K562 (cell line): ENCODE results near the gene LYST. TPM values are rescaled to one million over a fixed set of nuclear protein-coding genes. Genes with fewer than 3 reads are reported as not detected.

ENCODE experiments used
- ATAC-seq: fragments of 200-7000 bp; cut with Tn5 transposase; 3 replicates; pipeline ENCODE4 v1.9.1; 2020; ENCODE audit warnings: moderate library complexity
- BruUV-seq: library from RNA; stranded (reverse); fragments of 400-500 nt; replicated peaks from 2 replicates; lab custom pipeline; 2021; lab: Mats Ljungman, UMichigan
- CTCF ChIA-PET: fragments of 300-600 bp; formaldehyde crosslinking; extraction: SDS; loops from one replicate; lab custom pipeline; 2021; ENCODE audit warnings: low intra/inter-chr PET ratio; lab: Yijun Ruan, JAX
- POLR2A ChIA-PET: fragments of 300-600, 350-650 bp; sonication (Branson Sonifier 250); formaldehyde crosslinking; extraction: SDS; loops from one replicate; lab custom pipeline; 2021; ENCODE audit warnings: antibody characterized with exemption, inconsistent platforms; lab: Yijun Ruan, JAX
- DNase-seq, 4 experiments: peaks; one replicate each; pipeline versions ENCODE4 v3.0.0 to v3.0.0-alpha.2; 2011 to 2018; ENCODE audit warnings: low spot score in 3 of 4, mixed read lengths in 3 of 4; ENCODE audit errors: extremely low read depth in 1 of 4
- FAIRE-seq: peaks from 2 replicates; lab custom pipeline; 2011; peaks lifted over from hg19 to GRCh38; lab: Jason Lieb, UNC
- H2AFZ ChIP-seq: 2 replicates; pipeline ENCODE4 v1.6.0; 2011; ENCODE audit warnings: low read depth, low read length, control low read depth, inconsistent platforms
- H3K27ac ChIP-seq: fragments of 200-600 bp; 3 replicates; pipeline ENCODE4 v1.8.0; 2011; ENCODE audit warnings: low read depth, mild to moderate bottlenecking, control low read depth, inconsistent platforms, low read length, moderate library complexity, mixed read lengths; ENCODE audit errors: extremely low read depth
- H3K27me3 ChIP-seq, 2 experiments: fragments of 300-600 bp in 1 of 2; 2 replicates in 1 of 2; 3 replicates in 1 of 2; pipeline versions ENCODE4 v1.6.0 to v1.8.0; 2011; ENCODE audit warnings: inconsistent platforms in 2 of 2, low read length in 2 of 2, mild to moderate bottlenecking in 1 of 2, mixed read lengths in 1 of 2, moderate library complexity in 1 of 2; ENCODE audit not compliant: control insufficient read depth in 2 of 2, insufficient read depth in 2 of 2
- H3K36me3 ChIP-seq: fragments of 300-600 bp; 3 replicates; pipeline ENCODE4 v1.8.0; 2011; ENCODE audit warnings: mild to moderate bottlenecking, low read length, inconsistent platforms; ENCODE audit not compliant: control insufficient read depth, insufficient read depth
- H3K4me1 ChIP-seq, 2 experiments: fragments of 200-600 bp in 1 of 2; replicated peaks in 1 of 2; 2 replicates in 1 of 2; 3 replicates in 1 of 2; pipeline versions ENCODE4 v1.5.1 to v1.8.0; 2011; ENCODE audit warnings: inconsistent platforms in 2 of 2, low read length in 2 of 2, mild to moderate bottlenecking in 1 of 2, mixed read lengths in 1 of 2, moderate library complexity in 1 of 2; ENCODE audit not compliant: control insufficient read depth in 2 of 2, insufficient read depth in 2 of 2
- H3K4me2 ChIP-seq: 2 replicates; pipeline ENCODE4 v1.6.1; 2011; ENCODE audit warnings: low read length, control low read depth, inconsistent platforms, mixed read lengths; ENCODE audit not compliant: insufficient read depth
- H3K4me3 ChIP-seq: fragments of 200-600 bp; sonication (generic), shearing (Covaris generic); 2 replicates; pipeline ENCODE4 v1.5.1; 2016; ENCODE audit warnings: control low read depth, inconsistent platforms
- H3K79me2 ChIP-seq: fragments of 200-600 bp; 3 replicates; pipeline ENCODE4 v1.8.0; 2011; ENCODE audit warnings: low read length, inconsistent platforms; ENCODE audit not compliant: control insufficient read depth, insufficient read depth
- H3K9ac ChIP-seq, 2 experiments: 2 replicates each; pipeline versions ENCODE4 v1.6.0 to v1.6.1; 2011; ENCODE audit warnings: low read depth in 2 of 2, low read length in 2 of 2, control low read depth in 1 of 2, inconsistent platforms in 1 of 2, mild to moderate bottlenecking in 1 of 2, mixed read lengths in 1 of 2; ENCODE audit not compliant: insufficient read depth in 1 of 2
- H3K9me1 ChIP-seq: one replicate; pipeline ENCODE4 v1.6.0; 2011; ENCODE audit warnings: inconsistent platforms, mild to moderate bottlenecking, low read length, moderate library complexity; ENCODE audit not compliant: control insufficient read depth, insufficient read depth
- H3K9me3 ChIP-seq: replicated peaks from 2 replicates; pipeline ENCODE4 v1.5.1; 2011; ENCODE audit warnings: low read depth, low read length, inconsistent platforms; ENCODE audit not compliant: control insufficient read depth, insufficient read depth
- H4K20me1 ChIP-seq: replicated peaks from 2 replicates; pipeline ENCODE4 v1.6.1; 2011; ENCODE audit warnings: low read length, inconsistent platforms, mixed read lengths; ENCODE audit not compliant: control insufficient read depth, insufficient read depth
- ATF7 ChIP-seq: fragments of 450-650 bp; IDR thresholded peaks from 2 replicates; pipeline ENCODE4 v1.7.1; 2014; ENCODE audit warnings: mild to moderate bottlenecking, moderate library complexity
- CAMTA2 ChIP-seq: fragments of 250-450 bp; sonication (Bioruptor Pico); conservative IDR thresholded peaks from 2 replicates; pipeline ENCODE4 v1.5.1; 2022
- CBX1 ChIP-seq: sonication (generic); IDR thresholded peaks from 2 replicates; pipeline ENCODE4 v1.6.1; 2016; ENCODE audit warnings: antibody characterized with exemption, low read depth, mild to moderate bottlenecking
- CTCFL ChIP-seq: IDR thresholded peaks from 2 replicates; pipeline ENCODE4 v1.6.1; 2011; ENCODE audit warnings: borderline replicate concordance, low read depth, mild to moderate bottlenecking, moderate library complexity, low read length; ENCODE audit not compliant: insufficient read depth, poor library complexity, severe bottlenecking
- DNMT1 ChIP-seq: fragments of 450-650 bp; IDR thresholded peaks from 2 replicates; pipeline ENCODE4 v1.6.1; 2016; ENCODE audit warnings: antibody characterized with exemption, mild to moderate bottlenecking
- ESRRB ChIP-seq: fragments of 250-450 bp; sonication (Bioruptor Pico); IDR thresholded peaks from 2 replicates; pipeline ENCODE4 v1.5.0; 2020; ENCODE audit warnings: mild to moderate bottlenecking, moderate library complexity, borderline replicate concordance
- FOXP1 ChIP-seq: sonication (generic); formaldehyde crosslinking; IDR thresholded peaks from 2 replicates; pipeline ENCODE4 v1.8.0; 2022; ENCODE audit warnings: mild to moderate bottlenecking, missing genetic modification reagents
- HNRNPL ChIP-seq: fragments of 200-400 bp; formaldehyde crosslinking; IDR thresholded peaks from 2 replicates; pipeline ENCODE4 v1.6.1; 2017; ENCODE audit warnings: low read depth, mild to moderate bottlenecking, low read length
- HOXB6 ChIP-seq: fragments of 250-450 bp; sonication (Bioruptor Pico); IDR thresholded peaks from 2 replicates; pipeline ENCODE4 v1.5.1; 2022; ENCODE audit warnings: mild to moderate bottlenecking, borderline replicate concordance
- NKRF ChIP-seq: fragments of 450-650 bp; IDR thresholded peaks from 2 replicates; pipeline ENCODE4 v1.6.1; 2016; ENCODE audit warnings: borderline replicate concordance
- RBM39 ChIP-seq: fragments of 200-400 bp; formaldehyde crosslinking; optimal IDR thresholded peaks from 2 replicates; pipeline ENCODE3; 2018; ENCODE audit warnings: low read depth, low read length
- SMAD2 ChIP-seq: fragments of 150-350 bp; IDR thresholded peaks from 2 replicates; pipeline ENCODE4 v1.6.1; 2014; ENCODE audit warnings: low read depth, mild to moderate bottlenecking, low read length
- ZNF174 ChIP-seq: fragments of 250-450 bp; sonication (Bioruptor Pico); IDR thresholded peaks from 2 replicates; pipeline ENCODE4 v1.4.0; 2020; ENCODE audit warnings: mild to moderate bottlenecking
- ZNF282 ChIP-seq: sonication (generic); formaldehyde crosslinking; IDR thresholded peaks from 2 replicates; pipeline ENCODE4 v1.8.1; 2023; ENCODE audit warnings: missing genetic modification reagents
- ZNF408 ChIP-seq: fragments of 250-450 bp; sonication (Bioruptor Pico); IDR thresholded peaks from 2 replicates; pipeline ENCODE4 v1.4.0; 2020; ENCODE audit warnings: low read depth, mild to moderate bottlenecking, moderate library complexity
- ZNF436 ChIP-seq: fragments of 250-450, 450-650 bp; sonication (Bioruptor Pico); formaldehyde crosslinking; IDR thresholded peaks from 2 replicates; pipeline ENCODE4 v1.7.0; 2020; ENCODE audit warnings: mild to moderate bottlenecking
- ZNF449 ChIP-seq: fragments of 250-450 bp; sonication (Bioruptor Pico); IDR thresholded peaks from 2 replicates; pipeline ENCODE4 v1.8.0; 2022; ENCODE audit warnings: moderate library complexity, mild to moderate bottlenecking, inconsistent platforms
- WGBS: fragments of 100-300 bp; shearing (Covaris generic); methylation state at CpG from one replicate; pipeline ENCODE4 v1.1.6; 2016; ENCODE audit warnings: low coverage, mixed read lengths; ENCODE audit not compliant: insufficient coverage; ENCODE audit errors: missing lambda C conversion rate; 5-methylcytosine and 5-hydroxymethylcytosine counted together
- in situ Hi-C: fragments of 300-500 bp; cut with MboI; formaldehyde crosslinking; loops from 4 replicates; pipeline ENCODE4 v1.15.0; 2018; ENCODE audit warnings: inconsistent platforms, mixed read lengths
- intact Hi-C: fragments of 100-400 bp; cut with micrococcal nuclease; formaldehyde crosslinking; loops from 2 replicates; pipeline ENCODE4 v1.14.2; 2022
- polyA plus RNA-seq, 8 experiments: library from polyadenylated mRNA; depleted of rRNA in 4 of 8; stranded (reverse) in 5 of 8; unstranded in 3 of 8; fragments of >200 nt; fragmentation: Nextera tagmentation in 2 of 8; fragmentation: Illumina TruSeq in 1 of 8; extraction: Ambion mirVana in 2 of 8; extraction: Trizol in 1 of 8; gene quantifications; 2 replicates each; pipeline versions ENCODE4 v1.2.1 to v1.2.3, GENCODE V29; 2011 to 2014; ENCODE audit warnings: inconsistent platforms in 1 of 8, missing spikeins in 1 of 8
- total RNA-seq, 7 experiments: library from RNA; depleted of rRNA in 6 of 7; stranded (reverse); fragments of >200 nt in 6 of 7; fragmentation: Illumina TruSeq in 2 of 7; extraction: Trizol in 2 of 7; gene quantifications; 2 replicates each; pipeline versions ENCODE4 v1.2.1 to v1.2.3, GENCODE V29; 2011 to 2021; ENCODE audit warnings: low replicate concordance in 1 of 7

LYST gene
- total and polyA plus RNA-seq, 9 of the 15 experiments (the other 6 are each of a cell fraction or from before 2014, with no cell fraction given) = 0.73 to 2.4 (median 1.4) TPM

GRCh38 chr1:235881930-235882700 is 15.4 kb upstream of the LYST start:
- H3K27me3 ChIP-seq = peaks cover 31% of the 10 kb centered on the region in 2 experiments
- intact Hi-C loops (no loop called here), in situ Hi-C loops (no loop called here)
- H3K79me2 ChIP-seq = no peaks in the 10 kb centered on the region
- H4K20me1 ChIP-seq = no peaks in the 10 kb centered on the region
- no peak overlapping the region for H3K27ac ChIP-seq
- no peak overlapping the region for H3K4me3 ChIP-seq
- ATAC-seq = no peak; the same call in 2 of the 3 replicates
- no peak for FAIRE-seq
- no peak overlapping the region for H3K4me2 ChIP-seq
- ChIA-PET POLR2A (interaction anchor here (1.2 kb wide), 1 partner anchor 26 kb away, joined by 3 read pairs; no protein-coding TSS in a partner anchor), CTCF (no interaction called here)
- BruUV-seq = no TSS peak
- no peak overlapping the region for H2AFZ ChIP-seq
- WGBS = 2% methylated on average over 5 of the region's 5 CpGs
- no peak overlapping the region for H3K9ac ChIP-seq
- no peaks in the 10 kb centered on the region for H3K9me1 ChIP-seq
- no peak for DNase-seq
- H3K36me3 ChIP-seq = no peaks in the 10 kb centered on the region
- H3K4me1 ChIP-seq = no peaks in the 10 kb centered on the region
- H3K9me3 ChIP-seq = no peaks in the 10 kb centered on the region
- TF ChIP-seq RBM39 (no peak), ZNF449 (CRISPR knock-in tag) (no peak), HOXB6 (CRISPR knock-in tag) (no peak), ZNF282 (CRISPR knock-in tag) (no peak), CAMTA2 (CRISPR knock-in tag) (no peak), DNMT1 (no peak), ESRRB (CRISPR knock-in tag) (no peak), NKRF (no peak), ZNF408 (no peak), HNRNPL (no peak), CBX1 (no peak), FOXP1 (CRISPR knock-in tag) (no peak), SMAD2 (no peak), CTCFL (no peak), ZNF174 (CRISPR knock-in tag) (no peak), ZNF436 (CRISPR knock-in tag) (no peak), ATF7 (no peak)
